Stimulated activated naive B cell treated with anti-CD40 and anti-IgM and Interleukin-4, amounts not matched to agents 10 μg/mL and 1 μg/mL and 100 μg/mL, for 72 hours (primary cell): ENCODE measurements around the gene LAMA2.
"Not testable (repeated sequence)": the region's sequence is repeated elsewhere in the genome, so short reads cannot be mapped to it uniquely, and the experiment has no call there.

ENCODE experiments used
- ATAC-seq, 2 donors: fragments of 150-1000 bp; cut with Tn5 transposase; replicated peaks; 2 replicates each; pipeline ENCODE4 v1.10.0; 2021; ENCODE audit warnings: moderate library complexity in 1 of 2
- DNase-seq: peaks from one replicate; pipeline ENCODE4 v3.0.0; 2021
- H3K27ac Mint-ChIP-seq: one replicate; pipeline ENCODE4 v1.8.0; 2022; ENCODE audit warnings: mild to moderate bottlenecking, mixed read lengths
- H3K27me3 Mint-ChIP-seq, 2 donors: one replicate each; pipeline ENCODE4 v1.8.0; 2022; ENCODE audit warnings: mixed read lengths in 2 of 2
- H3K36me3 Mint-ChIP-seq, 2 donors: one replicate each; pipeline ENCODE4 v1.8.0; 2022; ENCODE audit warnings: mixed read lengths in 2 of 2, mild to moderate bottlenecking in 1 of 2
- H3K4me1 Mint-ChIP-seq, 2 donors: one replicate each; pipeline ENCODE4 v1.8.0; 2022; ENCODE audit warnings: mixed read lengths in 2 of 2, mild to moderate bottlenecking in 1 of 2
- H3K4me3 Mint-ChIP-seq, 2 donors: one replicate each; pipeline ENCODE4 v1.8.0; 2022; ENCODE audit warnings: mild to moderate bottlenecking in 2 of 2, mixed read lengths in 2 of 2, moderate library complexity in 1 of 2
- H3K9me3 Mint-ChIP-seq, 2 donors: one replicate each; pipeline ENCODE4 v1.8.0; 2022; ENCODE audit warnings: mixed read lengths in 2 of 2, mild to moderate bottlenecking in 1 of 2

LAMA2 gene

DNA sequence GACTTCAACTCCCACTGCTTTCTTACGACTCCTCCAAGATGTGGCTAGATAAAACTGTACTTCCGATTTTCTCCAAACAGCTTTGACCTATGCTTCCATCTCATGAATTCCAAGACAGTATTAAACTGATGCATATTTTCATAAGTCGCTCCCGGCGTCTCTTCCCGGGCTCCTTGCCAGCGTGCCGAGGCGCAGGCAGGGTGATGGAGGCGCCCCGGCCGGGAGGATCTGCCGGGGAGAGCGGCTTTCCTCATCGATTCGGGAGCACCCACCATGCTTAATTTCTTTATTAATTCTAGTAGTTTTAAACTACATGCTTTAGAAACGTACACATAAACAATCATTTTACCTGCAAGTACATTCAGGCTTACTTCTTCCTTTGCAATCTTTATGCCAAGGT, 276.3 kb downstream of the LAMA2 start:
- not testable (repeated sequence) for H3K9me3 Mint-ChIP-seq, H3K27ac Mint-ChIP-seq, H3K4me1 Mint-ChIP-seq, DNase-seq, H3K36me3 Mint-ChIP-seq, H3K27me3 Mint-ChIP-seq, ATAC-seq, H3K4me3 Mint-ChIP-seq

DNA sequence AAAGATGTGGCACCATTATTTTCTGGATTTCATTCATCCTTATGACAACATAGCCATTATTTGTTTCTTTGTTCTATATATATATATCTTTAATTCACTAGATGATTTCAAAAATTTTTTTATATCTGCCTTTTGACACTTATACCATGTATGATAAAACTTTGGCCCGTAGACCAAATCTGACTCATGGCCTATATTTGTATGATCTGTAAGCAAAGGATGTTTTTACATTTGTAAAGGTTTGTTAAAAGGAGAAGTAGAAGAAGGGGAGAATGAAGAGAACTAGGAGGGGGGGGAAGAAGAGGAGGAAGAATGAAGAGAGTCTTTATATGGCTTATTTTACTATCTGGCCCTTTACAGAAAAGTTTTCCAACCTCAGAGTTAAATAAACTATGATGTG, 279.7 kb downstream of the LAMA2 start:
- Mint-ChIP-seq H3K4me3 (no peak overlapping the region), H3K4me1 (no peaks in the 10 kb centered on the region), H3K9me3 (peaks cover 0 to 4% of the 10 kb centered on the region in 2 donors), H3K36me3 (no peaks in the 10 kb centered on the region), H3K27ac (no peak overlapping the region), H3K27me3 (no peaks in the 10 kb centered on the region)
- no peak for DNase-seq
- no peak for ATAC-seq

DNA sequence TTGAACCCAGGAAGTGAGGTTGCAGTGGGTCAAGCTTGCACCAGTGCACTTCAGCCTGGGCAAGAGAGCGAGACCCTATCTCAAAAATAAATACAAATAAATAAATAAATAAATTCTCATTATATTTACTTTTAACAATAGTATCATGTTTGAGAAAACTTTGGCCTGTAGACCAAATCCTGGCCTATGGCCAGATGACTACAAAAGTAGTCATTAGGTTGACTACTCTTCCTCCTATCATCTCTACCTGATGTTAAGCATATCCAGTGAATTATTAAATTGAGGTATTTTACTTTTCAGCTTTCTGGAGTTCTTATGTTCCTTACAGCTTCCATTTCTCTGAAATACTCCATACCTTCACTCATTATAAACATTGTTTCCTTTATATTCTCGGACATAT, 280.6 kb downstream of the LAMA2 start:
- no peak for DNase-seq
- Mint-ChIP-seq H3K4me3 (no peak overlapping the region), H3K4me1 (no peaks in the 10 kb centered on the region), H3K36me3 (no peaks in the 10 kb centered on the region), H3K27me3 (no peaks in the 10 kb centered on the region), H3K27ac (no peak overlapping the region), H3K9me3 (peaks cover 0 to 3% of the 10 kb centered on the region in 2 donors)
- ATAC-seq, result no peak

DNA sequence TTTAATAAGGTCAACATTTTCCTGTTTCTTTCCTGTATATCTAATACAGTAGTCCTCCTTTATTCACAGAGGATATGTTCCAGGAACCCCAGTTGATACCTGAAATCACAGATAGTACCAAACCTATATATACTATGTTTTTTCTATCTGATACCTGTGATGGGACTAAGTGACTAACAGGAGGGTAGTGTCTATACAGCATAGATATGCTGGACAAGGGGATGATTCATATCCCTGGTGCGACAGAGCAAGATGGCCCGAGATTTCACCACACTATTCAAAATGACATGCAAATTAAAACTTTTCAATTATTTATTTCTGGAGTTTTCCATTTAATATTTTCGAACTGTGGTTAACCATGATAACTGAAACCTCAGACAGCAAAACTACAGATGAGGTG, 281.1 kb downstream of the LAMA2 start:
- H3K4me1 Mint-ChIP-seq, result no peaks in the 10 kb centered on the region
- ATAC-seq, result no peak
- peaks cover 0 to 3% of the 10 kb centered on the region in 2 donors for H3K9me3 Mint-ChIP-seq
- no peak overlapping the region for H3K27ac Mint-ChIP-seq
- H3K4me3 Mint-ChIP-seq, result no peak overlapping the region
- DNase-seq, result no peak
- no peaks in the 10 kb centered on the region for H3K36me3 Mint-ChIP-seq
- H3K27me3 Mint-ChIP-seq, result no peaks in the 10 kb centered on the region

DNA sequence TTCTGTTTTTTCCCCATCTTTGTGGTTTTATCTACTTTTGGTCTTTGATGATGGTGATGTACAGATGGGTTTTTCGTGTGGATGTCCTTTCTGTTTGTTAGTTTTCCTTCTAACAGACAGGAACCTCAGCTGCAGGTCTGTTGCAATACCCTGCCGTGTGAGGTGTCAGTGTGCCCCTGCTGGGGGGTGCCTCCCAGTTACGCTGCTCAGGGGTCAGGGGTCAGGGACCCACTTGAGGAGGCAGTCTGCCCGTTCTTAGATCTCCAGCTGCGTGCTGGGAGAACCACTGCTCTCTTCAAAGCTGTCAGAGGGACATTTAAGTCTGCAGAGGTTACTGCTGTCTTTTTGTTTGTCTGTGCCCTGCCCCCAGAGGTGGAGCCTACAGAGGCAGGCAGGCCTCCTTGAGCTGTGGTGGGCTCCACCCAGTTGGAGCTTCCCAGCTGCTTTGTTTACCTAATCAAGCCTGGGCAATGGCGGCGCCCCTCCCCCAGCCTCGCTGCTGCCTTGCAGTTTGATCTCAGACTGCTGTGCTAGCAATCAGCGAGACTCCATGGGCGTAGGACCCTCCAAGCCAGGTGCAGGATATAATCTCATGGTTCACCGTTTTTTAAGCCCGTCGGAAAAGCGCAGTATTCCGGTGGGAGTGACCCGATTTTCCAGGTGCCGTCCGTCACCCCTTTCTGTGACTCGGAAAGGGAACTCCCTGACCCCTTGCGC, 289.5 kb downstream of the LAMA2 start:
- H3K27me3 Mint-ChIP-seq, H3K27ac Mint-ChIP-seq, H3K9me3 Mint-ChIP-seq, ATAC-seq, H3K36me3 Mint-ChIP-seq, H3K4me3 Mint-ChIP-seq, H3K4me1 Mint-ChIP-seq, DNase-seq: not testable (repeated sequence)

DNA sequence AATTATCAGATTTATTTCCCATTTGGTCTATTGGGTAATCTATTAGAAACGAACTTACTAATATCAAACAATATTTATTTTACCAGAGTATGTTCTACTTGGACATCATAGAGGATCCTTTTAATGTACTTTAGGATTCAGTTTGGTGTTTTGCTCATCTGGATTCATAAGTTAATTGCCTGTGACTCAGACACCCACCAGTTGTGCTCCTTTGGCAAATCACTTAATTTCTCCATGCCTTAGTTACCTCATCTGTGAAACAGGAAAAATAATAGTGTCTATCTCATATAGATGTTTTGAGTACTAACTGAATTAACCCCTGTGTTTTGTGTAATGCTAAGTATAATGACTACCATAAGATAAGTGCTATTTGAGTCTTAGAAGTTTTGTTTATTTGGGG, 292.1 kb downstream of the LAMA2 start:
- DNase-seq (no peak), ATAC-seq (no peak)
- Mint-ChIP-seq H3K9me3 (no peaks in the 10 kb centered on the region), H3K36me3 (no peaks in the 10 kb centered on the region), H3K4me1 (no peaks in the 10 kb centered on the region), H3K4me3 (no peak overlapping the region), H3K27me3 (no peaks in the 10 kb centered on the region), H3K27ac (no peak overlapping the region)

DNA sequence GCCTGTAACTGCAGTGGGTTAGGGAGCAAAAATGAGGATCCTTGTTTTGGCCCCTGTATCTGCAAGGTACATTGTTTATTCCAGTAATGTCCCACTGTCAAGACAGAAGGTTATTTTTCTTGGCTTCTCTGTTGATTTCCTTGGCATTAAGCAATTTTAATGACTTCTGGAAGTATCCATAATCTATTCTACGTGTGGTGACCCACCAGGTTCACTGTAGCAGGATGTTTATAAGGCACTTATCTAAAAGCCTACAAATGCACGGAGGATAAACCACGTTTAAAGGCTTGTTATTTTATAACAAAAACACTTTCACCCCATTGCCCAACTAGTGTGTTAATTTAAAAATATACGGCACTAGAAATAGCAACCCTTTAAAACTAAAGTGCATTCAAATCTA, 294.9 kb downstream of the LAMA2 start:
- Mint-ChIP-seq H3K27me3 (no peaks in the 10 kb centered on the region), H3K4me1 (no peaks in the 10 kb centered on the region), H3K9me3 (no peaks in the 10 kb centered on the region), H3K4me3 (no peak overlapping the region), H3K36me3 (no peaks in the 10 kb centered on the region), H3K27ac (no peak overlapping the region)
- DNase-seq (no peak), ATAC-seq (no peak)

DNA sequence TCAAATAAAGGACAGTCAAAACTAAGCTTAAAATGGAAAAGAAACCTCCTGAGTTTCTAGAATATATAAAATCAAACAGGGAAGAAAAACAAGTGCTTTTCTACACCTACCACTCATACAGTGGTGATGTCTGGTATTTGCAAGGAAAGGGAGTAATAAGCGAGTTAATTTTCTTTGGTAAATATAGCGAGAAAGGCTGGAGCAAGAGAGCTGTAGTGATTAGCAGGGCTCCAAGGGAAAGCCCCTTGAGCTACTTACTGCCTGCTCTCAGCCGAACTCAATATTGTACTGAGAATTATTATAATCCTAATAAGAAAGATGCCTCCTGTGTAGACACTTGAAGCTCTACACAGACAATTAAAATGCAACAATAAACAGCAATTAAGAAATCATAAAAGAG, 296.3 kb downstream of the LAMA2 start:
- DNase-seq, result no peak
- Mint-ChIP-seq H3K36me3 (no peaks in the 10 kb centered on the region), H3K4me1 (no peaks in the 10 kb centered on the region), H3K4me3 (no peak overlapping the region), H3K27me3 (no peaks in the 10 kb centered on the region), H3K27ac (no peak overlapping the region), H3K9me3 (no peaks in the 10 kb centered on the region)
- no peak for ATAC-seq

DNA sequence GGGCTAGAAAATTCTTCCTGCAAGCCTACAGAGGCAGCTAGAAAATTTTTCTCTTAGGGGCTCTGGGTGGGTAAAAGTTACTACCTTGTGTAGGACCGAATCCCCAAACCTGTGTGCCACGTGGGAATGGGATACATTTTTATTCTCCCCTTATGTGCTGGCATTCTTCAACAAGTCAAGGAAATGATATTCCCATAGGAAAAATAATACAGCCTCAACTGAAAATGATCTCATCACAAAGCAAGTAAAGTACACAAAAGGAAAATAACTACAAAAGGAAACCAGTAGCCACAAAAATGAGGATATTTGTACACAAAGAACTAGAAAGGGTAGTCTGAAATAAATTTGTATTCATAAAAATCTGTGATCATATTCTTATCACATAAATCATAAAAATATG, 298.1 kb downstream of the LAMA2 start:
- Mint-ChIP-seq H3K4me3 (no peak overlapping the region), H3K4me1 (no peaks in the 10 kb centered on the region), H3K27me3 (no peaks in the 10 kb centered on the region), H3K36me3 (no peaks in the 10 kb centered on the region), H3K27ac (no peak overlapping the region), H3K9me3 (no peaks in the 10 kb centered on the region)
- ATAC-seq (no peak), DNase-seq (no peak)

DNA sequence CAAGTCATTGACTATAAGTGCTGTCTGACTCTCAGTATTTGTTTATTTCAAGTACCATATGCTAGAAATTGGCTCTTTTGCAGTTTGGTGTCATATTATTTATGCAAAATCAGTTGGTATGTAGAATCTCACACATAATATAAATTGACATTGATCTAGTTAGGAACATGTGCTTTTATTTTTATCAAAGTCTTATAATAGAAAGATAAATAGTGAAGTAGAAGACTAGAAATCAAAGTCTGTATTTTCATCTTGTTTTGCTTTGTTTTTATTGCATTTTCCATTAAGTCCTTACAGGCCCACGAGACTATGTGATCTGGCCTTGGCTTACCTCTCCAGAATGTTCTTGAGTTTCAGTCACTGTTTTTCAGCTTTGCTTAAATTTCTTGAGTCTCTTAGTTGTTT, 300.3 kb downstream of the LAMA2 start:
- H3K9me3 Mint-ChIP-seq, result no peaks in the 10 kb centered on the region
- no peaks in the 10 kb centered on the region for H3K4me1 Mint-ChIP-seq
- DNase-seq (no peak), ATAC-seq (no peak)
- no peaks in the 10 kb centered on the region for H3K36me3 Mint-ChIP-seq
- no peak overlapping the region for H3K4me3 Mint-ChIP-seq
- no peaks in the 10 kb centered on the region for H3K27me3 Mint-ChIP-seq
- no peak overlapping the region for H3K27ac Mint-ChIP-seq

DNA sequence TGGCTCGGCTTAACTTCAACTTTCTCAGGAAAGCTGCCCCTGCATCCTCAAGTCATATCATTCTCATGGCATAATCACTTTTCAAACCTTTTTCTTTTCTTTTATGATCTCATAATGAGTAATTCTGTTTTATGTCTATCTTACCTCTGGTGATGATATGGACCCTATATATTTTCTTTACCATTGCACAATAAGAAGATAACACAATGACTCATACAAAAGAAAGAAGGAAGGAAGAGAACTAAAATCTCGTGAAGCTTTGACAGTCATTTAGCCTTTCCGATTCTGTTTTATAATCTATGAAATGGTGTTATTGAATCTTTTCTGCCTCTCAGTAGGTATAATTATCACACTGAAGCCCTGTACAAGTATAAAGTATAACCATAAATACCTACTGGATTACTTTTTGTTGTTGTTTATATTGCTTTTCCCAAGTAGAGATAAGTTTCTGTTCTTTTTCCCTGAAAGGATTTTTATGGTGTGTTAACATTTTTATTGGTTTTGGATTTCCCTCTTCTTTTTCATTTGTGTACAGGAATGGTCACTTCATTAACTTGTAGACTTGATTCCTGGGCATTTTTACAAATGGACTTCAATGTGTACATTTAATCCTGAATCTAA, 300.9 kb downstream of the LAMA2 start:
- Mint-ChIP-seq H3K4me1 (no peaks in the 10 kb centered on the region), H3K36me3 (no peaks in the 10 kb centered on the region), H3K4me3 (no peak overlapping the region), H3K27ac (no peak overlapping the region), H3K9me3 (no peaks in the 10 kb centered on the region), H3K27me3 (no peaks in the 10 kb centered on the region)
- ATAC-seq (no peak), DNase-seq (no peak)

DNA sequence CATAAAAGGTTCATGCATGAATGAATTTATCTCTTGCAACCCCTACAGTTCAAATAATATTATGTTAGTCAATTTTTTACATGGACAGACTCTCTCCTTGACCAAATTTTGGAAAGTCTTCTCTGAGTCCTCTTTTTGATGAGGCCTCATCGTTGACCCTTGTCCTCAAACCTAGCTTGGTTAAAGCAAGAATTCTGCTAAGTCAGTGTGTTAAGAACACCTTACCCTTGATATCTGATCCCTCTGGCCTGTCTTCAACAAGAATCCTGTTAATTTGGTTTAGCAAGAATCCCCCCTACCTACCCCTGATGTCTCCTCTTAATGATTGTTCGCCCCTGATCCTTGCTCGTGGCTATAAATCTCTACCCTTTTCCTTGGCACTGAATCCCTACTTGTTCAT, 301.4 kb downstream of the LAMA2 start:
- no peaks in the 10 kb centered on the region for H3K36me3 Mint-ChIP-seq
- no peaks in the 10 kb centered on the region for H3K9me3 Mint-ChIP-seq
- H3K4me3 Mint-ChIP-seq, result no peak overlapping the region
- ATAC-seq, result no peak
- DNase-seq, result no peak
- no peaks in the 10 kb centered on the region for H3K27me3 Mint-ChIP-seq
- no peaks in the 10 kb centered on the region for H3K4me1 Mint-ChIP-seq
- H3K27ac Mint-ChIP-seq, result no peak overlapping the region

DNA sequence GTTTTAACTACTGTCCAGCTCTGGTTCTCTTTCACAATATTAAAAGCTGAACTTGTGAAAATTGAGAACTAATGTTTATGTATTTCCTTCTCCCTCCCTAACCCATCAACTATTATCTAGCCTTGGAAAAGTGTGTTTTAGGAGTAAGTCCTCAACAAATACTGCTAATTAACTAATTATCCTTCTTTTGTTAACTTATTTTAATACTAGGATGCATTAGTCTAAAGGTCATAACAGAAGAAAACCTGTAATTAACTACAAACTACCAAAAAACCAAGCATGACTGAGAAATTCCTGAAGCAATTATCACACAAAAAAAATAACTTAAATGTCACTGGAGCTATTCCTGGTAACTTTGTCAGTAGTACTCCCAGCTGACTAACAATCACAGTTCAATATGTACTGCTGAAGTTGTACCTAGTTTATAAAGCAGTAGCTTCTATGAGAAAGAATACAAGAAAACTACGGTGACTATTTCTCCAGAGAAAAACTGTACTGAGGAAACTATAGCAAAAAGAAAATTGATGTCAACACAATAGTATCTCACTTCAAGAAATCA, 301.9 kb downstream of the LAMA2 start:
- no peaks in the 10 kb centered on the region for H3K9me3 Mint-ChIP-seq
- no peak for ATAC-seq
- H3K4me1 Mint-ChIP-seq, result no peaks in the 10 kb centered on the region
- H3K4me3 Mint-ChIP-seq, result no peak overlapping the region
- H3K27me3 Mint-ChIP-seq, result no peaks in the 10 kb centered on the region
- DNase-seq, result no peak
- no peaks in the 10 kb centered on the region for H3K36me3 Mint-ChIP-seq
- no peak overlapping the region for H3K27ac Mint-ChIP-seq

DNA sequence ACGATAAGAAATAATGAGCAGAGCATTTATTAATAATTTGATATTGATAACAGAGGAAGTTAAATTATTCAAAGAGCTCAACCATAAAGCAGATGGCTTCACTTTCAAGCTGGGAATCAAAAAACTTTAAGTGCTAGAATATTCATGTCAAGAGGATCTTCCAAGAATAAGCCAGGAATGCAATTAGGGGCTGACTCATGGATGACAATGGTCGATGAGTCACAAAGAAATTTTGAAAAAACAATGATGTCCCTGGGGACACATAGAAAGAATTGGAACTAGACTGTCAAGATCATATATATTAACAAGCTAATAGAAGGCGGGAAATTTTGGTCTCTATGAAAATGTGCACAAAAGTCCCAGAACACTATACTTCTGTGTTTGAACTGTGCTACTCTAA, 304.1 kb downstream of the LAMA2 start:
- no peak overlapping the region for H3K27ac Mint-ChIP-seq
- no peaks in the 10 kb centered on the region for H3K4me1 Mint-ChIP-seq
- ATAC-seq (no peak), DNase-seq (no peak)
- H3K27me3 Mint-ChIP-seq, result no peaks in the 10 kb centered on the region
- H3K9me3 Mint-ChIP-seq, result no peaks in the 10 kb centered on the region
- no peak overlapping the region for H3K4me3 Mint-ChIP-seq
- H3K36me3 Mint-ChIP-seq, result no peaks in the 10 kb centered on the region

DNA sequence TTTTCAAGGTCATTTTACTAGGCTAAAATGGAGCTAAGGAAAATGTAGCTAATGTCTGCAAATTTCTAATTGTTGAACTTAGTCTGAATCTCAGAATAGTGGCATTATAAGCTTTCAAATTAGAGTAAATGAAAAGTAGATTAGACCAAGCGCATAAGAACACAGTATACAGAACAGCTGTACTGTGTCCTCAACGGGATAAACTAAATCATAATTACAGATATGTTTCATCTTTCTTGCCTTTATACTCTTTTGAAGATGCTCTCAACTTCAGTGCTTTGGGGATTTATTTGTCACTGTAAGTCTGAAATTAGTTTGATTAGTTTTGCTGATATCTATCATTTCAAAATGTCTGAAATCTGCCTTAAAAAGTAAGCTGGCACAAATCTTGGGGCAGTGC, 305.4 kb downstream of the LAMA2 start:
- Mint-ChIP-seq H3K27me3 (no peaks in the 10 kb centered on the region), H3K4me3 (no peak overlapping the region), H3K36me3 (no peaks in the 10 kb centered on the region), H3K9me3 (no peaks in the 10 kb centered on the region), H3K27ac (no peak overlapping the region), H3K4me1 (no peaks in the 10 kb centered on the region)
- ATAC-seq (no peak), DNase-seq (no peak)
